Activated T-cell treated with anti-CD3 and anti-CD28 coated beads, Interleukin-2, amount 50 U/mL, for 1 hour (primary cell): ENCODE measurements around the gene ZFP37.
"Not testable (repeated sequence)": the region's sequence is repeated elsewhere in the genome, so short reads cannot be mapped to it uniquely, and the experiment has no call there.

Experiments used
- DNase-seq: peaks from one replicate; pipeline ENCODE4 v3.0.0-alpha.2; 2020

The ZFP37 gene

GRCh38 chr9:113056191-113057106 is at the start of gene ZFP37:
Gene ZFP37 (minus strand): TSS chr9:113056724. CDS start chr9:113056688, 36 bp downstream.
- DNase-seq: peak; percentile 79

GRCh38 chr9:113105345-113105744 is 48.8 kb upstream of the ZFP37 start:
- not testable (repeated sequence) for DNase-seq

DNA sequence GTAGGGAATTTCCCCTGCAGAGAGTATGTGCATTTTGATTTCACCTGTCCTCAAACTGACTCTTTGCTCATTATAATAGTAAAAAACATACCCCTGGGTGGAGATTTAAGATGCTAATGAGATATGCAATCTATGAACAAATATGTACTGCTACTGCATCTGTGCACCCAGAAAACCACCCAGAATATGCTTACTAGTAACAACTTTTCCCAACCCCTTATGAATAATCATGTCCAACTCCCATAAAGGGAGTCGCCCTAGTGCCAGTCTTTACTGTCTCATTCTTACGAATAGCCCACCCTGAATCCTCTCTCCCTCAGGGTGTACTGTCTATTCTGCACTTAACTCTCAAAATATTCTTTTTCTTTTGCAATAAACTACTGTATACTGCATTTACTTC is 39.0 kb upstream of the ZFP37 start:
- no peak for DNase-seq

- not testable (repeated sequence) for DNase-seq
These were observed 33.4 kb upstream of the ZFP37 start for GRCh38 chr9:113089924-113090323.

DNA sequence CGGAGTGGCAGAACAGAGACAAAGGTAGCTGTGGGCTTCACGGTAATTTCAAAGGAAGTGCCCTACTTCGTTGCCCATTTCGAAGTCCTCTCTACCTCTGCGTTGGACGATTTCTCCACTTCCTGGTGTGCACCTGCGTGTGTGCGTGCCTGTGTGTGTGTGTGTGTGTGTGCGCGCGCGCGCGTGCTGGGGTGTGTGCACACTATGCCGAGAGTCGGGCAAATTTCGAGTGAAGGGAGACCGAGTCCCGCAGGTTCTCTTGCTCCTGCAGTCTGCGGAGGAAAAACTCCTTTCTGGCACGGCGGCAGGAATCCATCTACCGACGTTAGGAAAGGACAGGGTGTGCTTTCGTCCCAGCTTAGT is 32.6 kb upstream of the ZFP37 start:
- not testable (repeated sequence) for DNase-seq

DNA sequence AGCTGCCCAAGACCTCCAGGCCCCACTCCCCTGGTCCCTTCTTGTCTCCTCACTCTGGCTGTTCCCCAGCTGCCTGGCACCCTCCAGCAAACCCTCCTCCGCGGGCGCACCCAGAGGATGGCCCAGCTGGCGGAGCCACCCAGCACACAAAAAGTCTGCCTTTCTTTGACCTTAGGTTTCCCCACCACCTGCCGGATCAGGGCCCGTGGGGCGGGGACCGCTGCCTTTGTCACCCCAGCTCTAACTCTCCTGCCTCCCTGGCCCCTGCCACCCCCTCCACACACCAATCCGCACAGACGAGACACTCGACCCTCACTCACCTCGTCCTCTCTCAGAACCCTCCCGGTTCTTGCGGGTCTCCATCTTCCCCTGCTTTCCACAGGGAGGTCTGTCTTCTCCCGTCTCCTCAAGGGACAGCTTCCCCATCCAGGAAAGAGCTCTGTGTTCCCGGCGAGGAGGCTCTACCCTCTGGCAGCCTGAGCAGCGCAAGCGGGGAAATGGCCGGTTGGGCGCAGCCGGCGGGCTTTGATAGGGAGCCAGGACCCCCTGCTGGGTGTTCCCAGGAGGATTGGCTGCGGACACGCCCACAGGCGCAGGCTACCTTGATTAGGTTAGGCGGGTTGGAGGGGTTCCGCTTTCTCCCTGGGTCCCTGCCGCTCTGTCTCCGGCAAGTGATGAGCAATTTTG is 32.1 kb upstream of the ZFP37 start:
- DNase-seq: not testable (repeated sequence)

DNA sequence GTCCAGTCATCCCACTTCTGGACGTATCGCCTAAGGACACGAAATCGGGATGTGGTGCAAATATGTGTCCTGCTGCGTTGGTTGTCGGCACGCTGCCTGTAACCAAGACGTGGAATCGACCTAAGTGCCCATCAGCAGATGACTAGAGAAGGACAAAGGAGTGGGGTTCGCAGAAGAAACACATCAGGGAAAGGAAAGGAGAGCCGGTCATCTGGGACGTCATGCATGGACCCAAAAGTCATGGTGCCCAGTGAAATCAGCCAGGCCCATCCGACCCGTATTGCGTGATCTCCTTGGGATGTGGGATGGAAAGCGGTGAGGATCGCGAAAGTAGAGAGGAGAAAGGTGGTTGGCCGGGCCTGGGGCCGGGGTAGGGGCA is 6.4 kb upstream of the ZFP37 start:
- DNase-seq: peak; percentile 18

DNA sequence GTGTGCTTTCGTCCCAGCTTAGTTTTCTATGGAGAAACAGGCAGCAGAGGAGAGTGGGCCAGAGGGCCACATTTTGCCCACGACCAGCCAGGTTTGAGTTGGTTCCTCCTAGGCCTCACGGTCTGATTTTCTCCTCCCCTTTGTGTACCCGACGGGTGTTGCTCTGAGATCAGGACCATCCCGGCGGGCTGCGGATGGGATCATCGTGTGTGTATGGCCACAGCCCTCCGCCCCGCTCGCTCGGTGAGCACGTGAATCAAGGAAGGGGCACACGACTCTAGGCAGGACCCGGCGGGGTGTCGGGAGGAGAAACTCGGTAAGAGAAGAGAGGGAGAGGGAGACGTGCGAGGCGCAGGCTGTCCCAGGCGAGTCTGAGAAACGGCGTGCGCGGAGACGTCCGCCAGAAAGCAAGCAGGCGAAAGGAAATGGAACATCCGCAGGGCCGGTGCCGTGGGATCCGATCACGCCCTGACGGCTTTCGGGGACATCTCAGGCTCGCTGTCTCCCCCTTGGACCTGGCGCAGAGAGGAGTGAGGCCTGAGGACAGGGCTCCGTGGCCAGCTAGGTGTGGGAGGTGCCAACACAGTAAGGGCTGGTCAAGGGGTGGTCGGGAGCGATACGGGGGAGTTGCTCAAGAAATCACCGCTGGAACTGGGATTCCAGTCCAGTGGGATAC is 5.9 kb upstream of the ZFP37 start:
- DNase-seq: peak; percentile 13

GRCh38 chr9:113061072-113061850 is 4.7 kb upstream of the ZFP37 start:
- DNase-seq: peak; percentile 24

- peak; percentile 17 for DNase-seq
These were observed 3.2 kb upstream of the ZFP37 start for GRCh38 chr9:113059581-113060284.

GRCh38 chr9:113057193-113057592 is 669 bp upstream of the ZFP37 start:
- no peak for DNase-seq

- DNase-seq: no peak
These were observed 13.5 kb downstream of the ZFP37 start for GRCh38 chr9:113042884-113043657.

- no peak for DNase-seq
These were observed 30.3 kb downstream of the ZFP37 start for GRCh38 chr9:113026200-113026599.

DNA sequence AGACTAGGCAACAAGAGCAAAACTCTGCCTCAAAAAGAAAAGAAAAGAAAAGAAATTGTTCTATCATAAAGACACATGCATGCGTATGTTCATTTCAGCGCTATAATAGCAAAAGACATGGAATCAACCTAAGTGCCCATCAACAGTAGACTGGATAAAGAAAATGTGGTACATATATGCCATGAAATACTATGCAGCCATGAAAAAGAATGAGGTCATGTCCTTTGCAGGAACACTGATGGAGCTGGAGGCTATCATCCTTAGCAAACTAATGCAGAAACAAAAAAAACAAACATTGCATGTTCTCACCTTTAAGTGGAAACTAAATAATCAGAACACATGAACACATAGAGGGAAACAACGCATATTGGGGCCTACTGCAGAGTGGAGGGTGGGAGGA is 38.3 kb downstream of the ZFP37 start:
- DNase-seq: no peak

GRCh38 chr9:113012492-113012891 is 44.0 kb downstream of the ZFP37 start:
- DNase-seq: no peak

DNA sequence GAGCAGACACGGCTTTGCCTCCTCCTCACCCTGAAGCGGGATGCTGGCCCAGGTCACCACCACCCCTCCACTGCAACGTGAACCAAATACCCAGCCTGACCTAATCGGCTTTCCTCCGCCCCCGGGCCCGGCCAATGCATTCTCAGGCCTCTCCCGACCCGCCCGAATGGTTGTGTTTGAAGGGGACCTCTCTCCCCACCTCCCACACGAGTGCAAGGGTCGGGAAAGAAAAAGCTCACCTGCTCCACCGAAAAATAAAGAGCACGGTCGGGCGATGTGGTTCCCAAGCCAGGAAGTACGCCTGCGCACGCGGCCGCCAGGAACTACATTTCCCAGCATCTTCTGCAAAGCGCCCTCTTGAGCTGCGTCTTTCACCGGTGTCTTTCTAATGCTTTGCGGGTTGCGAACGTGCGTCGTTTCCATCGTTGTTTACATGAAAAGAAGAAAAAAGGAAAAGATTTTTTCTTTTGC is 44.6 kb downstream of the ZFP37 start, which contains the start of gene ZNF883:
Gene ZNF883 (minus strand): TSS at position 282 of the 471 bp plus-strand sequence.
- DNase-seq: peak; percentile 19

- no peak for DNase-seq
These were observed 50.7 kb downstream of the ZFP37 start for GRCh38 chr9:113005777-113006176.

GRCh38 chr9:112997236-112997941 is 59.1 kb downstream of the ZFP37 start:
- DNase-seq: no peak
